GM18858 (cell line): ENCODE results near the gene SLC26A11.
"Not testable (repeated sequence)": the region's sequence is repeated elsewhere in the genome, so short reads cannot be mapped to it uniquely, and the experiment has no call there.

ENCODE experiments used
- ATAC-seq: cut with Tn5 transposase; IDR thresholded peaks from one replicate; pipeline ENCODE4 v1.9.1; 2021; ENCODE audit not compliant: unreplicated experiment

The SLC26A11 gene

GRCh38 chr17:80237386-80237785 lies 17.2 kb downstream of the SLC26A11 start:
- no peak for ATAC-seq

GRCh38 chr17:80242505-80242904 lies 22.3 kb downstream of the SLC26A11 start:
- ATAC-seq = no peak

- ATAC-seq = no peak
These were observed 23.6 kb downstream of the SLC26A11 start for GRCh38 chr17:80243526-80244433.

GRCh38 chr17:80244448-80244847 lies 24.2 kb downstream of the SLC26A11 start:
- ATAC-seq = not testable (repeated sequence)

- ATAC-seq = no peak
These were observed 24.8 kb downstream of the SLC26A11 start for GRCh38 chr17:80244871-80245509.

- no peak for ATAC-seq
These were observed 25.5 kb downstream of the SLC26A11 start for GRCh38 chr17:80245566-80246265.

- no peak for ATAC-seq
These were observed 26.0 kb downstream of the SLC26A11 start for GRCh38 chr17:80246266-80246681.

GRCh38 chr17:80246726-80247125 lies 26.5 kb downstream of the SLC26A11 start:
- ATAC-seq = no peak

- no peak for ATAC-seq
These were observed 27.3 kb downstream of the SLC26A11 start for GRCh38 chr17:80247561-80247960.

GRCh38 chr17:80248001-80248893 lies 28.0 kb downstream of the SLC26A11 start:
- no peak for ATAC-seq

- no peak for ATAC-seq
These were observed 28.9 kb downstream of the SLC26A11 start for GRCh38 chr17:80248894-80249710.

- no peak for ATAC-seq
These were observed 31.7 kb downstream of the SLC26A11 start for GRCh38 chr17:80251966-80252365.

- no peak for ATAC-seq
These were observed 32.6 kb downstream of the SLC26A11 start for GRCh38 chr17:80252871-80253270.

GRCh38 chr17:80253631-80254395 lies 33.6 kb downstream of the SLC26A11 start:
- no peak for ATAC-seq

GRCh38 chr17:80254396-80255251 lies 34.4 kb downstream of the SLC26A11 start:
- ATAC-seq = no peak

GRCh38 chr17:80256034-80256350 lies 35.8 kb downstream of the SLC26A11 start:
- no peak for ATAC-seq

GRCh38 chr17:80257716-80258213 lies 37.5 kb downstream of the SLC26A11 start:
- ATAC-seq = no peak

- not testable (repeated sequence) for ATAC-seq
These were observed 38.1 kb downstream of the SLC26A11 start for GRCh38 chr17:80258296-80258695.
